T-helper 1 cell treated with Interleukin-12 subunit alpha and Interleukin-12 subunit beta and Interleukin-4 antibody, amounts not matched to agents 30 μg/mL and 1 μg/mL, for 36 hours (primary cell): ENCODE results near the gene PSD4.

ENCODE experiments used
- H3K27ac Mint-ChIP-seq: one replicate; pipeline ENCODE4 v1.8.0; 2021; ENCODE audit warnings: mild to moderate bottlenecking, mixed read lengths
- H3K27me3 Mint-ChIP-seq: one replicate; pipeline ENCODE4 v1.8.0; 2021; ENCODE audit warnings: low read depth, mixed read lengths
- H3K36me3 Mint-ChIP-seq: one replicate; pipeline ENCODE4 v1.8.0; 2021; ENCODE audit warnings: low read depth, mixed read lengths
- H3K4me1 Mint-ChIP-seq: one replicate; pipeline ENCODE4 v1.8.0; 2021; ENCODE audit warnings: low read depth, mixed read lengths
- H3K4me3 Mint-ChIP-seq: one replicate; pipeline ENCODE4 v1.8.0; 2021; ENCODE audit warnings: mild to moderate bottlenecking, moderate library complexity, mixed read lengths
- H3K9me3 Mint-ChIP-seq: one replicate; pipeline ENCODE4 v1.8.0; 2021; ENCODE audit warnings: mixed read lengths

Gene PSD4

GRCh38 chr2:113182471-113183260 lies 8.9 kb downstream of the PSD4 start:
- H3K4me1 Mint-ChIP-seq, result peaks cover 72% of the 10 kb centered on the region
- H3K27ac Mint-ChIP-seq, result peak overlapping the region; percentile 47
- no peak overlapping the region for H3K4me3 Mint-ChIP-seq
- no peaks in the 10 kb centered on the region for H3K27me3 Mint-ChIP-seq
- H3K36me3 Mint-ChIP-seq, result peaks cover 51% of the 10 kb centered on the region
- no peaks in the 10 kb centered on the region for H3K9me3 Mint-ChIP-seq

DNA sequence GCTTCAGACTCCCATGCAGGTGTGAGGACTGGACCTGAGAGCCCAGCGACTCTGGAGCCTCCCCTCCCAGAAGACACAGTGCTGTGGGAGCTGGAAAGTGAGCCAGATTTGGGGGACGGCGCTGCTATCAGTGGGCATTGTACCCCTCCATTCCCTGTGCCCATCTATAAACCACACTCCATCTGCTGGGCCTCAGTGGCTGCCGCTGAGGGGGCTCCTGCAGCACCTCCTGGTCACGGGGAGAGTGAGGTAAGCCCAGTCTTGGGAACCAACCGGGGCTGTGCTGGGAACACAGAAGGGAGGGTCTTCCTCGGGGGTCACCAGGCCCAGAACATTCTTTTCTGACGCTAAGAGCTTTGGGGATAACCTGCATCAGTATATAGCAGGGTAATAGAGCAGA lies 9.5 kb downstream of the PSD4 start:
- no peaks in the 10 kb centered on the region for H3K9me3 Mint-ChIP-seq
- no peak overlapping the region for H3K4me3 Mint-ChIP-seq
- H3K27ac Mint-ChIP-seq, result no peak overlapping the region
- peaks cover 50% of the 10 kb centered on the region for H3K36me3 Mint-ChIP-seq
- H3K27me3 Mint-ChIP-seq, result no peaks in the 10 kb centered on the region
- H3K4me1 Mint-ChIP-seq, result peaks cover 71% of the 10 kb centered on the region

DNA sequence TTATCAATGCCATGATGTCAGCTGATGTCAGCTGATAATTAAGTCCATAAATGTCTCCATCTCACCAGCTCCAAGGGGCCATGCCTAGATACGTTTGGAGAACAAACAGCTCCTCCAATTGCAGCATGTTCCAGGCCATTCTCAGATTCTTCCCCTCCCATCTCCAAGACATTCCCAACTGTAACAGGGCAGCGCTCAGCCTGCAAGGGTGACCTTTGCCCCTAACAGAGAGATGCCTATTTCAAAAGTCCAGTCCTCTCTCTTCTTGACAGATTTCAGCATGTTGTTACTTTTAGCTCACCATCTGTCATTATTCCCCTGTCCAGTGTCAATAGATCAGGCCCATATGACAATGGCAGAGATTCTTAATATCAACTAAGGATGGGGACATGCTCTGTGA lies 9.9 kb downstream of the PSD4 start:
- peak overlapping the region; percentile 38 for H3K27ac Mint-ChIP-seq
- H3K9me3 Mint-ChIP-seq, result no peaks in the 10 kb centered on the region
- peaks cover 67% of the 10 kb centered on the region for H3K4me1 Mint-ChIP-seq
- peaks cover 46% of the 10 kb centered on the region for H3K36me3 Mint-ChIP-seq
- no peaks in the 10 kb centered on the region for H3K27me3 Mint-ChIP-seq
- H3K4me3 Mint-ChIP-seq, result peak overlapping the region; percentile 2

- H3K4me3 Mint-ChIP-seq, result peak overlapping the region; percentile 53
- H3K27ac Mint-ChIP-seq, result no peak overlapping the region
- no peaks in the 10 kb centered on the region for H3K27me3 Mint-ChIP-seq
- peaks cover 64% of the 10 kb centered on the region for H3K4me1 Mint-ChIP-seq
- H3K36me3 Mint-ChIP-seq, result peaks cover 48% of the 10 kb centered on the region
- no peaks in the 10 kb centered on the region for H3K9me3 Mint-ChIP-seq
Observed at GRCh38 chr2:113184531-113185230, 10.9 kb downstream of the PSD4 start.

DNA sequence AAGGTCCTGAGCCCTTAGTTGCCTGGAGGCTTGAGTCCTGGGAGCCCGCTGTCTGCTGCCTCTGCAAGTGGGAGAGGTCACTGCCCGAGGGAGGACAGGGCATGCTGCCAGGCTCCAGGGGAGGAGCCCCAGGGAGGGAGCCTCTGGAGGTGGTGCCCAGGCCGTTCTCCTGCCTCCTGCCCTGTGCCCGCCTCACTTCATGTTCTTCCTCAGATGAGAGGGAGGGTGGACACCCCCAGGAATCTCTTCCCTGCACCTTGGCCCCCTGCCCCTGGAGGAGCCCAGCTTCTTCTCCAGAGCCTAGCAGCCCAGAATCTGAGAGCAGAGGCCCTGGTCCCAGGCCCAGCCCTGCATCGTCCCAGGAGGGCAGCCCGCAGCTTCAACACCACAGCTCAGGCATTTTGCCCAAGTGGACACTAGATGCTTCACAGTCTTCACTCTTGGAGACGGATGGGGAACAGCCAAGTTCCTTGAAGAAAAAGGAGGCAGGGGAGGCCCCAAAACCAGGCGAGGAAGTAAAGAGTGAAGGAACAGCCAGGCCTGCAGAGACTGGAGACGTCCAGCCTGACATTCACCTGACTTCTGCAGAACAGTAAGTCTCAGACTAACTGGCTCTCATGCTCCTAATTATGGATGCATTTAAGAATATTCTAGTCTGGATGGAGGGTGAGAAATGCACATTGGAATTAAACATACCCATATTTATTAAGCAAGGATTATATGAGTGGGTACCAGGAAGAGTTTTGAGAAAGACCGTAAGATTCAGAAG lies 12.1 kb downstream of the PSD4 start:
- H3K4me1 Mint-ChIP-seq, result peaks cover 60% of the 10 kb centered on the region
- H3K27me3 Mint-ChIP-seq, result no peaks in the 10 kb centered on the region
- no peak overlapping the region for H3K4me3 Mint-ChIP-seq
- H3K9me3 Mint-ChIP-seq, result no peaks in the 10 kb centered on the region
- peaks cover 47% of the 10 kb centered on the region for H3K36me3 Mint-ChIP-seq
- peak overlapping the region; percentile 33 for H3K27ac Mint-ChIP-seq

DNA sequence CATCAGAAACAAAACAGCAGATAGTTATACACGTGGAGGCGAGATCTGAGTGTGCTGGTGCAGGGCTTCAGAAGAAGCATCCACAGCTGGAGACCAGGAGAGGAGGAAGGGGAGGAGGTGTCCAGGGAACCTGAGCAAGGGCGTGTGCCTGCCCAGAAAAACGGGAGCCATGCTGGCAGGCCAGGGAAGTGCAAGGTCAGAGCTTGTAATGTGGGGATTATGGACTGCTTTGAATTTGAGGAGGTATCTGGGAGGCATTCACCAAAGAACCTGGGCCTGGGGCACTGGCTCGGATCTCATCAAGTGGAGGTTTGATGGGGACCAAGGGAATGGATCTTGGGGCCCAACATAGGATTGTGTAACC lies 12.6 kb downstream of the PSD4 start:
- peaks cover 50% of the 10 kb centered on the region for H3K36me3 Mint-ChIP-seq
- H3K27me3 Mint-ChIP-seq, result no peaks in the 10 kb centered on the region
- no peaks in the 10 kb centered on the region for H3K9me3 Mint-ChIP-seq
- H3K4me3 Mint-ChIP-seq, result no peak overlapping the region
- peaks cover 55% of the 10 kb centered on the region for H3K4me1 Mint-ChIP-seq
- H3K27ac Mint-ChIP-seq, result no peak overlapping the region

GRCh38 chr2:113187771-113188170 lies 14.0 kb downstream of the PSD4 start:
- Mint-ChIP-seq H3K9me3 (no peaks in the 10 kb centered on the region), H3K4me3 (peak overlapping the region; percentile 26), H3K4me1 (peaks cover 46% of the 10 kb centered on the region), H3K36me3 (peaks cover 49% of the 10 kb centered on the region), H3K27ac (peak overlapping the region; percentile 21), H3K27me3 (no peaks in the 10 kb centered on the region)

- H3K27me3 Mint-ChIP-seq, result no peaks in the 10 kb centered on the region
- peaks cover 42% of the 10 kb centered on the region for H3K4me1 Mint-ChIP-seq
- peaks cover 62% of the 10 kb centered on the region for H3K36me3 Mint-ChIP-seq
- no peaks in the 10 kb centered on the region for H3K9me3 Mint-ChIP-seq
- H3K4me3 Mint-ChIP-seq, result no peak overlapping the region
- H3K27ac Mint-ChIP-seq, result no peak overlapping the region
Observed at GRCh38 chr2:113190871-113191270, 17.1 kb downstream of the PSD4 start.

DNA sequence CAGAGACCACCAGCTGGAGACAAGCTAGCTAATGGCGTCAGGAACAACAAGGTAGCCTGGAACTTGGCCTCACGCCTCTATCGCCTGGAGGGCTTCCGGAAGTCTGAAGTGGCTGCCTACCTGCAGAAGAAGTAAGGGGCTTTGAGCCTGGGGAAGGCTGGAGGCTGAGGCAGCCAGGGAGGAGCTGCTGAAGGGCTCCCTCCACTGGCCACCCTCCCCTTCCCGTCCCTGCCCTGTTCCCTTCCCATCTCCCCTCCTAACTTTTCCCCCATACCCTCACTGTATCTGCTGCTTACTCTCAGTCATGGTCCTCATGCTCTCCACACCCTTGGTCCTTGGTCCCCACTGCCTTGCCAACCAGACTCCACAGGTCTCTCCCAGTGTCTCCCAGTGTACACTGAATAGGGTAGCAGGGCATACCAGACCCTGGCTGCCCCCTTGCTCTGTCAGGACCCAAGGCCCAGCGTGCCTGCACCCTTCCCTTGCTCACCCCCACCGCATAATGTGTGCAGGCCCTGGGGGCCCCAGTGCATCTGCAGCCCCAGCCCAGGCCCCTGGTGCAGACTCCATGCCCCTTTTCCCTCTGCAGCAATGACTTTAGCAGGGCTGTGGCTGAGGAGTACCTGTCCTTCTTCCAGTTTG lies 18.8 kb downstream of the PSD4 start:
- Mint-ChIP-seq H3K4me1 (peaks cover 50% of the 10 kb centered on the region), H3K9me3 (no peaks in the 10 kb centered on the region), H3K27ac (no peak overlapping the region), H3K27me3 (no peaks in the 10 kb centered on the region), H3K36me3 (peaks cover 69% of the 10 kb centered on the region), H3K4me3 (no peak overlapping the region)

DNA sequence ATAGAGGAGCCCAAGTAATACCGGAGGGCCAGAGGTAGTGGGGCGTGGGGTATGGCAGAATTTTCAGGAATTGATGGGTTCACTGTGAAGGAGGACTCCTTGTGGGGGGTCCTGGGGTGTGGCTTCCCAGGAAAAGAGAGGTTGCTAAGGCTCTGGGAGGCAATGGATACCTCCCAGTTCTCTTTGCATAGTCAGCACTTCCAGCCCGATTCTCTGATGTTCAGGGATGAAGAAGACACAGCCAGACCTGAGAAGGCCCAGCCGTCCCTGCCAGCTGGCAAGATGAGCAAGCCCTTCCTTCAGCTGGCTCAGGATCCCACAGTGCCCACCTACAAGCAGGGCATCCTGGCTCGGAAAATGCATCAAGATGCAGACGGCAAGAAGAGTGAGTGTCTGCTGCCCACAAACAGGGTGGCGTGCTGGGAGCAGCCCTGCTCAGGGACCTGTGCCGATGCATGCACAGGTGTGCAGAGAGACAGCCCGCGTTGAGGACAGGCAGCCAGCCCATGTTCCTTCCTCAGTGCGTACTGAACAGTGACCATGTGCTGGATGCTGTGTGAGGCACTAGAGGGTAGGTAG lies 22.2 kb downstream of the PSD4 start:
- H3K36me3 Mint-ChIP-seq, result peaks cover 65% of the 10 kb centered on the region
- no peaks in the 10 kb centered on the region for H3K27me3 Mint-ChIP-seq
- peak overlapping the region; percentile 73 for H3K27ac Mint-ChIP-seq
- no peaks in the 10 kb centered on the region for H3K9me3 Mint-ChIP-seq
- peak overlapping the region; percentile 46 for H3K4me3 Mint-ChIP-seq
- H3K4me1 Mint-ChIP-seq, result peaks cover 42% of the 10 kb centered on the region

DNA sequence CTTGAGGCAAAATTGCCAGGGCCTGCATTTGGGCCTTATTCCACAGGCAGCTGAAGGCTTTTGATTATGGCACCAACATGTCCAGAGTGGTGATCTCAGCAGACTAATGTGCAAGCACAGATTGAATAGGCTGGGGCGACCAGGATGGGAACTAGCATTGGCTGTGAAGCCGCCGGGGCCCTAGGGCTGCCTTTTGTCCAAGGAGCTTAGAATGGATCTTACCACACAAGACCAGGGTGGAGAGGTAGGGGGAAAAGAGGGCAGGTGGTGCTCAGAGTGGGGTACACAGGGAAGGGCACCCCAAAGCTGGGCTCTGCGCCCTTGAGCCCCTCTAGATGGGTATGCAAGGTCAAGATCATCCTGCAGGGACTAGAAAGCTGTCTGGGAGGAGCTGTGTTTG lies 23.1 kb downstream of the PSD4 start:
- Mint-ChIP-seq H3K27me3 (no peaks in the 10 kb centered on the region), H3K4me1 (peaks cover 42% of the 10 kb centered on the region)

GRCh38 chr2:113197347-113198047 lies 23.7 kb downstream of the PSD4 start:
- Mint-ChIP-seq H3K4me1 (peaks cover 42% of the 10 kb centered on the region), H3K27ac (peak overlapping the region; percentile 73), H3K4me3 (peak overlapping the region; percentile 3), H3K36me3 (peaks cover 58% of the 10 kb centered on the region), H3K27me3 (no peaks in the 10 kb centered on the region), H3K9me3 (no peaks in the 10 kb centered on the region)

More for the DNA sequence above, 23.1 kb downstream of the PSD4 start:
- Mint-ChIP-seq H3K4me3 (peak overlapping the region; percentile 46), H3K27ac (peak overlapping the region; percentile 73), H3K9me3 (no peaks in the 10 kb centered on the region), H3K36me3 (peaks cover 60% of the 10 kb centered on the region)

GRCh38 chr2:113198048-113198789 lies 24.4 kb downstream of the PSD4 start:
- Mint-ChIP-seq H3K27ac (no peak overlapping the region), H3K4me1 (peaks cover 42% of the 10 kb centered on the region), H3K4me3 (no peak overlapping the region), H3K36me3 (peaks cover 58% of the 10 kb centered on the region), H3K9me3 (no peaks in the 10 kb centered on the region), H3K27me3 (no peaks in the 10 kb centered on the region)
